Liver (tissue), 3 donors: ENCODE measurements around the gene GTPBP6.

Experiments
- GABPA ChIP-seq, 2 donors: IDR thresholded peaks in 1 of 2; conservative IDR thresholded peaks in 1 of 2; 2 replicates each; pipeline ENCODE4 v1.6.1; 2016; ENCODE audit warnings: antibody characterized with exemption in 2 of 2, mild to moderate bottlenecking in 1 of 2, moderate library complexity in 1 of 2
- JUND ChIP-seq, 2 donors: IDR thresholded peaks; 2 replicates each; pipeline ENCODE4 v1.6.1; 2016; ENCODE audit warnings: antibody characterized with exemption in 2 of 2
- RAD21 ChIP-seq, 2 donors: IDR thresholded peaks; 2 replicates each; pipeline ENCODE4 v1.6.1; 2016; ENCODE audit warnings: antibody characterized with exemption in 2 of 2, mild to moderate bottlenecking in 2 of 2
- RXRA ChIP-seq, 2 donors: IDR thresholded peaks; 2 replicates each; pipeline ENCODE4 v1.6.1; 2017 to 2018; ENCODE audit warnings: antibody characterized with exemption in 2 of 2, mild to moderate bottlenecking in 1 of 2
- TAF1 ChIP-seq: conservative IDR thresholded peaks from 2 replicates; pipeline ENCODE4 v1.6.1; 2016; ENCODE audit warnings: antibody characterized with exemption, mild to moderate bottlenecking
- ZBTB33 ChIP-seq: IDR thresholded peaks from 2 replicates; pipeline ENCODE4 v1.6.1; 2016; ENCODE audit warnings: antibody characterized with exemption
- TF ChIP-seq, protein P1 (sequence below): IDR thresholded peaks from 2 replicates; pipeline ENCODE4 v1.6.1; 2016; ENCODE audit warnings: antibody characterized with exemption, mild to moderate bottlenecking
- TF ChIP-seq, protein P2 (sequence below): fragments of 150-350 bp; IDR thresholded peaks from 2 replicates; pipeline ENCODE4 v1.5.1; 2017; ENCODE audit warnings: improper control_type of control experiment, low read depth, low read length; ENCODE audit not compliant: missing input control
- donor health status: healthy.
- donor health status: healthy.

DNA sequence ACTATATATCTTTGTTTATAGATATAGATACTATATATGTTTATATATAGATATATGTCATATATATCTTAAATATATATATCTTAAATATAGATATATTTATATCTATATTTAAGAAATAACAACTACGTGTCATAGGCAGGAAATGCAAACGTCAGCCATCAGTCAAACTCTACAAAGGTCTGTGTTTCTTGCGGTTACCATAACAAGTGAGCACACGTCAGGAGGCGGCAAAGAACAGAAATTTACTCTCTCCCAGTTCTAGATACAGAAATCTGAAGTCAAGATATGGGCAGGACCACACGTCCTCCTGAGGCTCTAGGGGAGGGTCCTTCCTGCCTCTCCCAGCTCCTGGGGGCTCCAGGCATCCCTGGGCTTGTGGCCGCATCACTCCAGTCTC, 30.9 kb downstream of the GTPBP6 start:
- no peak for TF ChIP-seq RAD21 (IDR thresholded peaks at IDR 0.05)
- TF ChIP-seq, protein P1, sequence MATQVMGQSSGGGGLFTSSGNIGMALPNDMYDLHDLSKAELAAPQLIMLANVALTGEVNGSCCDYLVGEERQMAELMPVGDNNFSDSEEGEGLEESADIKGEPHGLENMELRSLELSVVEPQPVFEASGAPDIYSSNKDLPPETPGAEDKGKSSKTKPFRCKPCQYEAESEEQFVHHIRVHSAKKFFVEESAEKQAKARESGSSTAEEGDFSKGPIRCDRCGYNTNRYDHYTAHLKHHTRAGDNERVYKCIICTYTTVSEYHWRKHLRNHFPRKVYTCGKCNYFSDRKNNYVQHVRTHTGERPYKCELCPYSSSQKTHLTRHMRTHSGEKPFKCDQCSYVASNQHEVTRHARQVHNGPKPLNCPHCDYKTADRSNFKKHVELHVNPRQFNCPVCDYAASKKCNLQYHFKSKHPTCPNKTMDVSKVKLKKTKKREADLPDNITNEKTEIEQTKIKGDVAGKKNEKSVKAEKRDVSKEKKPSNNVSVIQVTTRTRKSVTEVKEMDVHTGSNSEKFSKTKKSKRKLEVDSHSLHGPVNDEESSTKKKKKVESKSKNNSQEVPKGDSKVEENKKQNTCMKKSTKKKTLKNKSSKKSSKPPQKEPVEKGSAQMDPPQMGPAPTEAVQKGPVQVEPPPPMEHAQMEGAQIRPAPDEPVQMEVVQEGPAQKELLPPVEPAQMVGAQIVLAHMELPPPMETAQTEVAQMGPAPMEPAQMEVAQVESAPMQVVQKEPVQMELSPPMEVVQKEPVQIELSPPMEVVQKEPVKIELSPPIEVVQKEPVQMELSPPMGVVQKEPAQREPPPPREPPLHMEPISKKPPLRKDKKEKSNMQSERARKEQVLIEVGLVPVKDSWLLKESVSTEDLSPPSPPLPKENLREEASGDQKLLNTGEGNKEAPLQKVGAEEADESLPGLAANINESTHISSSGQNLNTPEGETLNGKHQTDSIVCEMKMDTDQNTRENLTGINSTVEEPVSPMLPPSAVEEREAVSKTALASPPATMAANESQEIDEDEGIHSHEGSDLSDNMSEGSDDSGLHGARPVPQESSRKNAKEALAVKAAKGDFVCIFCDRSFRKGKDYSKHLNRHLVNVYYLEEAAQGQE, result no peak
- TF ChIP-seq, protein P2, sequence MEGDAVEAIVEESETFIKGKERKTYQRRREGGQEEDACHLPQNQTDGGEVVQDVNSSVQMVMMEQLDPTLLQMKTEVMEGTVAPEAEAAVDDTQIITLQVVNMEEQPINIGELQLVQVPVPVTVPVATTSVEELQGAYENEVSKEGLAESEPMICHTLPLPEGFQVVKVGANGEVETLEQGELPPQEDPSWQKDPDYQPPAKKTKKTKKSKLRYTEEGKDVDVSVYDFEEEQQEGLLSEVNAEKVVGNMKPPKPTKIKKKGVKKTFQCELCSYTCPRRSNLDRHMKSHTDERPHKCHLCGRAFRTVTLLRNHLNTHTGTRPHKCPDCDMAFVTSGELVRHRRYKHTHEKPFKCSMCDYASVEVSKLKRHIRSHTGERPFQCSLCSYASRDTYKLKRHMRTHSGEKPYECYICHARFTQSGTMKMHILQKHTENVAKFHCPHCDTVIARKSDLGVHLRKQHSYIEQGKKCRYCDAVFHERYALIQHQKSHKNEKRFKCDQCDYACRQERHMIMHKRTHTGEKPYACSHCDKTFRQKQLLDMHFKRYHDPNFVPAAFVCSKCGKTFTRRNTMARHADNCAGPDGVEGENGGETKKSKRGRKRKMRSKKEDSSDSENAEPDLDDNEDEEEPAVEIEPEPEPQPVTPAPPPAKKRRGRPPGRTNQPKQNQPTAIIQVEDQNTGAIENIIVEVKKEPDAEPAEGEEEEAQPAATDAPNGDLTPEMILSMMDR, result no peak
- TF ChIP-seq ZBTB33, result no peak
- TF ChIP-seq JUND (IDR thresholded peaks at IDR 0.05), result no peak
- TF ChIP-seq RXRA (IDR thresholded peaks at IDR 0.05), result no peak
- TF ChIP-seq TAF1, result no peak
- no peak for TF ChIP-seq GABPA (IDR thresholded peaks at IDR 0.05 in 1 of 2, conservative IDR thresholded peaks at IDR 0.05 in 1 of 2)
